GM12891 (cell line): Measurements from ENCODE around the gene ADGRB2.

ENCODE experiments used
- PAX5 ChIP-seq: IDR thresholded peaks from 2 replicates; pipeline ENCODE4 v1.6.1; 2011; ENCODE audit warnings: low read length, moderate library complexity, mild to moderate bottlenecking; ENCODE audit not compliant: insufficient read depth, severe bottlenecking
- POLR2A ChIP-seq: IDR thresholded peaks from 2 replicates; pipeline ENCODE4 v1.6.1; 2011; ENCODE audit warnings: low read depth, low read length, control low read depth
- TAF1 ChIP-seq: IDR thresholded peaks from 2 replicates; pipeline ENCODE4 v1.6.1; 2011; ENCODE audit warnings: low read depth, low read length, control low read depth

- no peak for TF ChIP-seq TAF1
- no peak for TF ChIP-seq POLR2A
- no peak for TF ChIP-seq PAX5
Observed at GRCh38 chr1:31730336-31731048, 33.6 kb downstream of the ADGRB2 start.
